NB4 (cell line): ENCODE measurements around the gene MAD1L1.

ENCODE experiments used
- CTCF ChIP-seq: IDR thresholded peaks from one replicate; pipeline ENCODE4 v1.5.1; 2012; ENCODE audit warnings: low read depth, low read length
- MYC ChIP-seq: IDR thresholded peaks from 2 replicates; pipeline ENCODE4 v1.6.1; 2011; ENCODE audit warnings: low read depth, low read length
- POLR2A ChIP-seq: IDR thresholded peaks from 2 replicates; pipeline ENCODE4 v1.6.1; 2011; ENCODE audit warnings: mild to moderate bottlenecking; ENCODE audit not compliant: insufficient read length; ENCODE audit errors: extremely low read depth

DNA sequence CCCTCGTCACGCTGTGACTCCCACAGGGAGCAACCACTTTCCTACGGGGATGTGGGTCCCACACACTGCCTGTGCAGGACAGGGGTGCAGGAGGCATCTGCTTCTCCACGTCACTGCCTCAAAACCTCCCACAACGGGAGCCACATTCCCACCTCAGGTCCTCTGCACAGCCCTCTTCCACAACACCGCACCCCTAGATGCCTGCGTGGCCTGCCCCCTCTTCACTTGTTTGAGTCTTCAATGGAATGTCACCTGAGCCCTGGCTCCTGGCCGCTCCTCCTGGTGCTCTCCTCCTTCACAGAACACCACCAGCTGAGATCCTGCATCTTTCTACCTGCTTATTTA lies 73.6 kb downstream of the MAD1L1 start:
- TF ChIP-seq POLR2A (no peak), CTCF (no peak), MYC (no peak)
